IPS DF 19.7 (cell line): ENCODE measurements around the gene FASTKD1.
"Not testable (repeated sequence)": the region's sequence is repeated elsewhere in the genome, so short reads cannot be mapped to it uniquely, and the experiment has no call there.

ENCODE experiments used
- DNase-seq: peaks from one replicate; pipeline ENCODE4 v3.0.0-alpha.2; 2013; ENCODE audit warnings: low read depth, low spot score

Gene FASTKD1

DNA sequence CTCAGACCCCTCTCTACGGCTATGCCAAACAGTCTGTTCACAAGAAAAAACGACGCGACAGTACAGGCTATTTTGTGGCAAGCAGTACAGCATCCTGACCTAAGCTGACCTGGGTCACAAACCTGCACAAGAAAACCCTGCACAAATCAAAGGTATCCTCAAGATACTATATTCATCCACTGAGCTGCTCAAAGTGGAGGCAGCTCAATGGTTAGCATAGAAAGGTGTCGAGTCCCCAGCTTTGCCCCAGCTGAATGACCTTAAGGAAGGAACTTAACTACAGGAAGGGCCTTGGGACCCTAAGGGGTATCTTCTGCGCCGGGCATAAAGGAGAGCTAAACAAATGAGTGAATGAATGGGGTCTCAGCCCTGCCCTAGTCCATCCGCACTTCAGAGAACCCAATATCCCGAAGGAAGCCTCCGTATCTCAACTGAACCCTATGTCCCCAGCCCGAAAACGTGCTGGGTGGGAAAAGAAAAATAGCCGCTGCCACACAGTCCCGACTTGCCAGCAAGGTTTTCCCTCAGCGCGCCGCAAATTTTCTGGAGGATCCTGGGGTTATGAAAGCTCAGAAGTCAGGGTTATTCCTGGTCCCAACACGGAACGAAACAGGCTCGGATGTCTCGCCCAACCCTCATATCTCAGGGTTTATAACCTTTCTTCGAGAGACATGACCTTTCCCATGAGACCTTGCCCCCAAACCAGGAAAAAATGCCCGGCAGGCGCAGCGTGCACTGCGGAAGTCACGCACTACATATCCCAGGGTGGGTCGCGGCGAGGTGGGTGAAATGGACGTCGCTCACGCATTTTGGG, at the start of gene FASTKD1:
Gene FASTKD1 (minus strand): TSS at position 706 of the 814 bp plus-strand sequence. CDS start 1,836 bp downstream, outside the sequence.
- DNase-seq = peak; percentile 92

GRCh38 chr2:169623235-169623634, 49.6 kb upstream of the FASTKD1 start:
- DNase-seq = no peak

GRCh38 chr2:169620509-169620908, 46.8 kb upstream of the FASTKD1 start:
- DNase-seq = no peak

GRCh38 chr2:169619946-169620345, 46.3 kb upstream of the FASTKD1 start:
- DNase-seq = no peak

DNA sequence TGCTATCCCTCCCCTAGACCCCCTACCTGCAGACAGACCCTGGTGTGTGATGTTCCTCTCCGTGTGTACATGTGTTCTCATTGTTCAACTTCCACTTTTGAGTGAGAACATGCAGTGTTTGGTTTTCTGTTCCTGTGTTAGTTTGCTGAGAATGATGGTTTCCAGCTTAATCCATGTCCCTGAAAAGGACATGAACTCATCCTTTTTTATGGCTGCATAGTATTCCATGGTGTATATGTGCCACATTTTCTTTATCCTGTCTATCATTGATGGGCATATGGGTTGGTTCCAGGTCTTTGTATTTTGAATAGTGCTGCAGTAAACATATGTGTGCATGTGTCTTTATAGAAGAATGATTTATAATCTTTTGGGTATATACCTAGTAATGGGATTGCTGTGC, 42.3 kb upstream of the FASTKD1 start:
- not testable (repeated sequence) for DNase-seq

GRCh38 chr2:169613876-169614275, 40.2 kb upstream of the FASTKD1 start:
- no peak for DNase-seq

DNA sequence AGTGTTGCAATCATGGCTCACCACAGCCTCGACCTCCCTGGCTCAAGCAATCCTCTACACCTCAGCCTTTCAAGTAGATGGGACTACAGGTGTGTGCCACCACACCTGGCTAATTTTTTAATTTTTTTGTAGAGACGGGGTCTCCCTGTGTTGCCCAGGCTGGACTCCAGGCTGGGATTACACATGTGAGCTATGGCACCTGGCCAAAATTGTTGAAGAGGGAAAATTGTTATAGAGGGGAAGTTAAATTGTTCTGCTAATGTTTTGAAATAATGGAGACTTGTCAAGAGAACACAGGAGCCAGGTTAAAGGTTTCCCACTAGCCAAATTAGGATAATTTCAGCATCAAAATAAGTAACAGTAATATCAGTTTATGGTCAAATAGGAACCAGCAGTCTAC, 35.6 kb upstream of the FASTKD1 start:
- DNase-seq = no peak

- no peak for DNase-seq
Observed at GRCh38 chr2:169599568-169599967, 25.9 kb upstream of the FASTKD1 start.

DNA sequence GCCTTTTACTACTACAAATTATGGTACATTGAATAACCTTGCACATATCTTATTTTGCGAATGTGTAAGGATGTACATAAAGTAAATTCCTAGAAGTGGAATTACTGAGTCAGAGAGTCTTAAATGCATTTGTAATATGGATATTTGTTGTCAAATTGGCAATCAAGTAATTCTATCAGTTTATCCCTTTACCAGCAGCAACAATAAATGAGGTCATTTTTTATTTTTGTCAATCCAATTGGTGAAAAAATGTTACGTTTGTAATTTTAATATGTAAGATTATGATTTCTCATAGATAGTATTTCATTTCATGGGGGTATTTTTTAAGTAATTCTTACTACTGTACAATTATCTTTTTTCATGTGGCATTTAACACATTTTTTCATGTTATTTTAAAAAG, 25.3 kb upstream of the FASTKD1 start:
- no peak for DNase-seq

GRCh38 chr2:169596546-169596945, 22.9 kb upstream of the FASTKD1 start:
- not testable (repeated sequence) for DNase-seq

DNA sequence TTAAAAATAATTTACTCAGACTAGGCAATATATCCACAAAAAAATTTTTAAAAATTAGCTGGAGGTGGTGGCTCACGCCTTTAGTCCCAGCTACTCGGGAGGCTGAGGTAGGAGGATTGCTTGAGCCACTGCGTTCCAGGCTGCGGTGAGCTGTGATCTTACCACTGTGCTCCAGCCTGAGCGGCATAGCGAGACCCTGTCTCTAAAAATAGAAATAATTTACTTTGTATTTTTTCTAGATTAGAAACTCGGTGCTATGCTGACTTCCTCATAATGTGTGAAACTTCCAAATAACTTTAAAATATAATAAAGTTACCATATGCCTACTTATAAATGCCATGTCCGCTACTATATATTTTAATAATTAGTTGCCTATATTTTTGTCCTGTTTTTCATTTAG, 17.1 kb upstream of the FASTKD1 start:
- DNase-seq = no peak

GRCh38 chr2:169585673-169586072, 12.0 kb upstream of the FASTKD1 start:
- DNase-seq = no peak

DNA sequence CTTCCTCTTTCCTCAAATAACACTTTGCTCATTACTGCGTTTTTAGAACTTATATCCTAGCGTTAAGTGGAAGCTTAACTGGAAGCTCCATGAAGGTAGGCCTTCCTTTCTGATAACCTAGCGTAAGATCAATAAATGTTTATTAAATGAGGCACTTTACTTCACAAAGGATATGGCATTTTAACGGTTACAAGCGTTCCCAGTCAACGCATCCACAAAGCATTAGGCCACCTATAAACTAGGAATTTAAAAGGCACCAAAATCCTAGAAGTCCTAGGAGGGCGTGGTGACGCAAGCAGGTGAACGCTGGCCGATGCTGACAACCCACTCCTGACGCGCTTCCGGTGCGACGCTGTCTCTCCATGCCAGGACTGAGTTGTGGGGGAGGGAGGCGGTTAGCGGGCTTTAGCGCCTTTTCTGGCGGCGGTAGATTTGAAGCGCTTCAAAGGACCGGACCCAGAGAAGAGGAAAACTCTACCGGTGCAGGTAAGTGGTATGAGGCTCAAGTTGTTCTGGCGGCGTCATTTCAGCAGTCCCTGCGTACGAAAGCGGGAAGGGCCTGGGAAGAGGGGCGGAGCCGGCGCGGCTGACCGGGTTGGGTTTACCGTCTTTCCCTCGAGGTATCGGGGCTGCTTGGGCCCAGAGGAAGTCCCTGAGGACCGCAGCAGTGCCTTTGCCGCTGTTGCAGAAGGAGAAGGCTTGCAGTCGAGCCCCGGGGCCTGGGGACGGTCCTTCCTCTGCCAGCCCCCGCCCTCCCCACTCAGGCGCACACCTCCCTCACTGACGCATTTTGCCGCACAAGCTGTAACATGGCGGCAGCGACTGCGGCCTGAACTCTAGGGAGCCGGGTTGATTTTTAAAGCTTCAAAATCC, 10.6 kb upstream of the FASTKD1 start, which contains the start of gene PPIG:
Gene PPIG (plus strand): TSS at position 347 of the 873 bp plus-strand sequence. CDS start 19,691 bp downstream, outside the sequence.
- peak; percentile 75 for DNase-seq

- DNase-seq = no peak
Observed at GRCh38 chr2:169583518-169583917, 9.9 kb upstream of the FASTKD1 start.

GRCh38 chr2:169582552-169583266, 9.0 kb upstream of the FASTKD1 start:
- DNase-seq = not testable (repeated sequence)

DNA sequence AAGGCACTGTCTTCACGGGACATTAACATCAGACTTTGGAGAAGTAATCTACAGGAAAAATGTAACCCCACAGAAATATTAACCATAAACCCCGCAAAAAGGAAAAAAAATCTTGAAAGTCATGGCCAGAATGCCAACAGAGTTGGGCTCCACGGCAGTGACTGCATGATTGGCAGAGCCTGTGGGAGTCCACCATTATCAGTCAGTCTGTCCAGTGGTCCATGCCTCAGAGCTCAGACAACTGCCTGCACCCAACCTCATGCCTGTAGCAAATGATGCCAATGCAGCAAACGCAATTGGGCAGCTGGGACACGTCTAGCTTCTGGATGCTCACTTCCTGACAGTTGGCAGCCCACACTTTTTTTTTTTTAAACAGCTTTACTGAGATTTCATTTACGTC, 5.4 kb upstream of the FASTKD1 start:
- no peak for DNase-seq

DNA sequence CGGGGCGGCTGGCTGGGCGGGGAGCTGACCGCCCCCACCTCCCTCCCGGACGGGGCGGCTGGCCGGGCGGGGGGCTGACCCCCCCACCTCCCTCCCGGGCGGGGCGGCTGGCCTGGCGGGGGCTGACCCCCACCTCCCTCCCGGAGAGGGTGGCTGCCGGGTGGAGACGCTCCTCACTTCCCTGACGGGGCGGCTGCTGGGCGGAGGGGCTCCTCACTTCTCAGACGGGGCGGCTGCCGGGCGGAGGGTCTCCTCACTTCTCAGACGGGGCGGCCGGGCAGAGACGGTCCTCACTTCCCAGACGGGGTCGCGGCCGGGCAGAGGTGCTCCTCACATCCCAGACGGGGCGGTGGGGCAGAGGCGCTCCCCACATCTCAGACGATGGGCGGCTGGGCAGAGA, 1.6 kb upstream of the FASTKD1 start:
- not testable (repeated sequence) for DNase-seq

GRCh38 chr2:169574539-169574938, 874 bp upstream of the FASTKD1 start:
- DNase-seq = not testable (repeated sequence)

GRCh38 chr2:169573974-169574299, 272 bp upstream of the FASTKD1 start:
- no peak for DNase-seq

DNA sequence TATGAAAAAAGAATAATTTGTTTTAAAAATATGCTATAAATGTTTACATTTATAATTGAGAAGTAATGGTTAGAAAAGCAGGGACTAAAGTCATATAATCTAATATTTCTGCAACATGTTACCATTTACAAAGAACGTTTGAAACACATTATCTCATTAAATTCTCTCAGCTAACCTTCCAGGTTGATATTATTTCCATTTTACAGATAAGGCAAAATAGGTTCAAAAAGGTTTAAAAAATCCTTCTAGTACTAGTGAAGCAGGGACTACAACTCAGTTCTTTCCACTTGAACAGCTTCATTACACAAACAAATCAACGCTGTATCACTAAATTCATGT, 875 bp downstream of the FASTKD1 start:
- DNase-seq = no peak

GRCh38 chr2:169572189-169572588, 1.5 kb downstream of the FASTKD1 start:
- DNase-seq = no peak

DNA sequence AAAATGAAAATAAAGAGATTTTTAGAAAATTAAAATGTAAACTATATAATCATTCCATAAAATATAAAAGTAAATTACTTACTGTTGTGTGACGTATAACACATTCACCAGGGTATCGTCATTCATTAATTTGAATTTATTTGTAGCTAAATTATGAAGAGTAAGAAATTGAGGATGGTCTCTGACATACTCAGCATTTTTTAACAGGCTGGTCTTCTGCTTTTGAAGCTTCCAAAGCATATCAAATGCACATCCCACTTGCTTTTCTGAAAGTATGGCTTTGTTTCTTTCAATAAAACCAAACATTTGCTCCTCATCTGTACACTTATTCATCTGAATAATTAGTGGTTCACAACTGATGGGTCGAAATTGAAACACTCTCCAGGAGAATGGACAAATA, 2.1 kb downstream of the FASTKD1 start:
- DNase-seq = no peak
